ELF-1 (cell line): Measurements from ENCODE around the gene SLC27A2.
A peak's percentile ranks its signal among the peaks of the same experiment; 100 is the strongest.
"Not testable (repeated sequence)": the region's sequence is repeated elsewhere in the genome, so short reads cannot be mapped to it uniquely, and the experiment has no call there.

Source experiments
- DNase-seq: peaks from one replicate; pipeline ENCODE4 v3.0.0-alpha.2; 2016; ENCODE audit warnings: low read depth, low spot score

SLC27A2 gene

DNA sequence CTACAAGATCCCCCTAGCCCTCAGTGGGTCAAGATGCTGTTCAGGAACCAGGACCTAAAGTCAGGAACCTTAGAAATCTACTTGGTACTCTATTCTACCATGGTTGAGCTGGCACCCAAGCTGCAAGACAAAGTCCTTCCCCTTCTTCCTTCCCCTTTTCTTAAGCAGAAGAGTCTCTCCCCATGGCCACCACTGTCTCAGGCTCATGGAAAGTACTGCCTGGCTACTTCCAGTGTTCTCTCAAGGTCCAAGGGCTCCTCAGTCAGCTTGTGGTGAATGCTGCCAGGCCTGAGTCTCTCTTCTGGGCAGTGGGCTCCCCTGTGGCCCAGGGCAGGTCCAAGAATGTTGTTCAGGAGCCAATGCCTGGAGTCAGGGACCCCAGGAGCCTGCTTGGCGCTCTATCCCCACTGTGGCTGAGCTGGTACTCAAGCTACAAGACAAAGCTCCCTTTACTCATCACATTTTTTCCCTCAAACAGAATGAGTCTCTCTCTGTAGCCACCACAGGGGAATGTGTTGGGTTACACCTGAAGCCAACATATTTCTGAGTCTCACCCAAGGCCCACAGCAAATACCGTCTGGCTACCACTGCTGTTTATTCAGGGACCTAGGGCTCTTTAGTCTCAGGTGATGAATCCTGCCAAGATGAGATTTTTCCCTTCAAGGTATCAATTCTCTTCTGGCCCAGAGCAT, 18.1 kb upstream of the SLC27A2 start:
- no peak for DNase-seq

GRCh38 chr15:50164458-50164857, 17.5 kb upstream of the SLC27A2 start:
- DNase-seq: no peak

- DNase-seq: no peak
Measured at GRCh38 chr15:50166216-50166615, 15.8 kb upstream of the SLC27A2 start.

GRCh38 chr15:50167110-50167509, 14.9 kb upstream of the SLC27A2 start:
- DNase-seq: no peak

- DNase-seq: peak; percentile 40
Measured at GRCh38 chr15:50168379-50168778, 13.6 kb upstream of the SLC27A2 start.

GRCh38 chr15:50168783-50169411, 13.1 kb upstream of the SLC27A2 start:
- no peak for DNase-seq

- DNase-seq: not testable (repeated sequence)
Measured at GRCh38 chr15:50172360-50172895, 9.6 kb upstream of the SLC27A2 start.

- no peak for DNase-seq
Measured at GRCh38 chr15:50176869-50177268, 5.1 kb upstream of the SLC27A2 start.

DNA sequence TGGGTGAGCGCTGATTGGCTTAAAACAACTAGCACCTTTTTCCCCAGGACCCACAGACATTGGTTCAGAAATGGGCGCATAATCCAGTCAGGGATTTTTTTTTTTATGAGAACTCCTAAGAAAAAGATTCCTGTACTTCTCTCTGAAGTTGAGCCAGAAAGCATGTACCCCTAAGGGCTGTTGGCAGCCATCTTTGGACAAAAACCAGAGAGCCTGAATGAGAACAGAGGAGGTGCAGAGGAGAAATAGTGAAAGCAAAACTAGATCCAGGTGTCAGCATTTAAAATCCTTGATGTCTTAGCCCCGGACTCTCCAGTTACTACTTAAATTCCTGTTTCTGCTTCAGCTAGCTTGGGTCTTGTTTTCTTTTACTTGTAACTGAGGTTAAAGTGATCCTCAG, 1.9 kb upstream of the SLC27A2 start:
- no peak for DNase-seq

GRCh38 chr15:50180582-50180981, 1.4 kb upstream of the SLC27A2 start:
- DNase-seq: no peak

DNA sequence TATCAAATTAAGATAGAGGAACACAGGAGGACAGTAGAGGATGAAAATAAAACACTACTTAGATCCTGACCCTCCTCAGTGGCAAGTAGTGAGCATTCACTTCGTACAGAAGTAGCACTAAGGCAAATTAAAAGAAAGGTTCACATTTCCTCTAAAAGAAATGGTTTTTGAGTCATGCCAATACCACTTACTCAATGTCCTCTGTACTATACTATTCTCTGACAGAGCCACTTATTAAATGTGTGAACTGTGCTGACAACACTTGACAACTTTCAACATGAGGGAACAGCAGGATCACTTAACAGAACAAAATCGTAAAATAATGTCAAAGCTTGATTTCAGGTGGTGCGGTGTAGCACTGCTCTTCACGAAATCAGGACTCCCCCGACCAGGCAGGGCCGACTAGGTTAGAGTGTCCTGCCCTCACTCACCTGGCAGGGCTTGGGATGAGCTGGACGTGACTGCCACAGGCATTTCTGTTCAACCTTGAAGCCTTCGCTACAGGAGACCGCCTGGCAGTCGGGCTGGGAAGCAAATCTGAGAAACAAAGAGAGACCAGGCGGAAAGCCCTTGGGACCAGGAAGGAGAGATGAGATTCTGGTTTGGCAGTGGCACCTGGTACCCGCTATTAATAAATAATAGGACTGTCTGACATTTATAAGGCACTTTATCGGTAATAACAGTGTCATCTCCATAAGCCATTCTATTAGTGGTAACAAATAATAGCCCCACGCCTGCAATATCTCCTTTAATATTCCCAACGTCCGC, 611 bp upstream of the SLC27A2 start:
- peak; percentile 11 for DNase-seq

DNA sequence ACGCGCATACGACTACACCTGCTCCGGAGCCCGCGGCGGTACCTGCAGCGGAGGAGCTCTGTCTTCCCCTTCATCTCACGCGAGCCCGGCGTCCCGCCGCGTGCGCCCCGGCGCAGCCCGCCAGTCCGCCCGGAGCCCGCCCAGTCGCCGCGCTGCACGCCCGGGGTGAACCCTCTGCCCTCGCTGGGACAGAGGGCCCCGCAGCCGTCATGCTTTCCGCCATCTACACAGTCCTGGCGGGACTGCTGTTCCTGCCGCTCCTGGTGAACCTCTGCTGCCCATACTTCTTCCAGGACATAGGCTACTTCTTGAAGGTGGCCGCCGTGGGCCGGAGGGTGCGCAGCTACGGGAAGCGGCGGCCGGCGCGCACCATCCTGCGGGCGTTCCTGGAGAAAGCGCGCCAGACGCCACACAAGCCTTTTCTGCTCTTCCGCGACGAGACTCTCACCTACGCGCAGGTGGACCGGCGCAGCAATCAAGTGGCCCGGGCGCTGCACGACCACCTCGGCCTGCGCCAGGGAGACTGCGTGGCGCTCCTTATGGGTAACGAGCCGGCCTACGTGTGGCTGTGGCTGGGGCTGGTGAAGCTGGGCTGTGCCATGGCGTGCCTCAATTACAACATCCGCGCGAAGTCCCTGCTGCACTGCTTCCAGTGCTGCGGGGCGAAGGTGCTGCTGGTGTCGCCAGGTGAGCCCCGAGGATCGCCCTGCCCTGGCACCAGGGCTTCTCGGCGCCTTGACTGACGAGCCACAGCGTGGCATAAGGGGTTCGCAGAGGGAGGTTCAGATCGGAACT, 420 bp downstream of the SLC27A2 start:
- DNase-seq: peak; percentile 46

DNA sequence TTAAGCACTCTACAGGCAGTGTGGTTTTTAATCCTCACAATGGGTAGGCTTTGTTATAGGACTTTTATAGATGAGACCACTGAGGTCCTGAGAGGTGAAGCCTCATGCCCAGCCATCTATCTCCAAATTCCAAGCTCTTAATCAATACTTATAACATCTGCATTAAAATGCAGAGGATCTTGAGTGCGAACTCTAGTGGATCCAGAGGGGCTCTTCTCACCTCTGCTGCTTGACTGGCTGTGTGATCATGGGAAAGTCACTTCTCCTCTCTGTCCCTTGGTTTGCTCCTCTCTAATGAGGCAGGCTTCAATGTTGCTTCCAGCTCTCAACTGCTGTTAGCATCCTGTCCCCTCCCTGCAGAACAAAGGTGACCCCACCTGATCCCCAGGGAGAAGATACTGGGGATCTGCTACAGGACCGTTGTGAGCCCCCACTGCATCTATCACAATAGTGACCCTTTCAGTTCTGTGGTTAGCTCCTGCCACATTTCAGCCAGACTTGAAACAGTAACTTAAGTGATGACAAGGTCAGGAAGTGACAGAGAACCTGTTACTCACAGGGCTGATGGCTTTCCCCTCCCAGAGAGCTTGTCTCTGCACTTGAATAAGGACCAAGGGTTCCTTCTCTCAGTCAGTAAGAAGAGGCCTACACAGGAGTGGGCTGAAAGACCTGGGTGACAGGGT, 1.3 kb downstream of the SLC27A2 start:
- DNase-seq: no peak

GRCh38 chr15:50184863-50185504, 3.0 kb downstream of the SLC27A2 start:
- DNase-seq: no peak

DNA sequence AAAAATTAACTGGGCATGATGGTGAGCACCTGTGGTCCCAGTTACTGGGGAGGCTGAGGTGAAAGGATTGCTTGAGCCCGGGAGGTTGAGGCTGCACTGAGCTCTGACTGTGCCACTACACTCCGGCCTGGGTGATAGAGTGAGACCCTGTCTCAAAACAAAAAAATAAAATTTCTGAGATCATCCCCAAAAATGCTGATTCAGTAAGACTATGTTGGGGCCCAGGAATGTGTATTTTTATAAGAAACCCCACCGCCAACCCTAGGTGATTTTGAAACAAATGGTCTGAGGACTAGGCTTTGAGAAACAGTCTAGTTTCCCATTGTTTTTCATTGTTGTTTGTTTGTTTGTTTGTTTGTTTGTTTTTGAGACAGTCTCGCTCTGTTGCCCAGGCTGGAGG, 4.1 kb downstream of the SLC27A2 start:
- no peak for DNase-seq

GRCh38 chr15:50186752-50187151, 4.8 kb downstream of the SLC27A2 start:
- DNase-seq: no peak

GRCh38 chr15:50187525-50187924, 5.5 kb downstream of the SLC27A2 start:
- DNase-seq: no peak

DNA sequence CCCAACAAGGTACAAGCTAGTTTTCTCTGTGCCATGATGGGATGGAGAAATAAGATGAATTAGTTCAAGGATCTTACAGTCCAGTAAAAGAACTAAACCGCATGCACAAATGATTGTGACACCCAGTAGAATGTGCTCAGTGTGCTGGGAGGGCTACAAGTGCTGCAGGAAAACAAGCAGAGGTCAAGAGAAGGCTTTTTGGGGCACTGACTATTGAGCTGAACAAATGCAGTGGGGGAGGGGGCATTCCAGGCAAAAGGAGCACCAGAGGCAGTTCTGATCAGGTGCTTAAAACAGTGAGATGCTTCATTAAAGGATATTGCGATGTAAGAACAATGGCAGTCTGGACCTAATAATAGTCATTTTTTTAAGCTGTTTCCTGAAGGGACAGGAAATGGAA, 6.0 kb downstream of the SLC27A2 start:
- no peak for DNase-seq

GRCh38 chr15:50188793-50189192, 6.8 kb downstream of the SLC27A2 start:
- not testable (repeated sequence) for DNase-seq

- no peak for DNase-seq
Measured at GRCh38 chr15:50189633-50190032, 7.6 kb downstream of the SLC27A2 start.

GRCh38 chr15:50190166-50190570, 8.2 kb downstream of the SLC27A2 start:
- no peak for DNase-seq
